ENCODE results near the gene UBD. TPM values are rescaled to one million over a fixed set of nuclear protein-coding genes. Genes with fewer than 3 reads are reported as not detected.

Gene UBD
- polyA plus RNA-seq, 1 donor (not counting 4 experiments of a cell fraction or from before 2014, with no cell fraction given): not detected

GRCh38 chr6:29531668-29532067, 27.9 kb downstream of the UBD start:
- Histone ChIP-seq H3K4me3 (ENCODE audit: control insufficient read depth in 2 of 3, extremely low read depth in 1 of 3, insufficient read depth in 2 of 3, low read depth in 1 of 3, low read length in 3 of 3) (no peak overlapping the region), H3K9me1 (ENCODE audit: control insufficient read depth, extremely low read depth, insufficient read depth, low read length) (no peaks in the 10 kb centered on the region), H2AFZ (ENCODE audit: control insufficient read depth, low read length) (no peak overlapping the region), H3K36me3 (ENCODE audit: control insufficient read depth in 2 of 2, extremely low read depth in 1 of 2, insufficient read depth in 2 of 2, low read length in 2 of 2) (no peaks in the 10 kb centered on the region), H3K27ac (ENCODE audit: control insufficient read depth, insufficient read depth, low read length) (no peak overlapping the region), H3K9ac (ENCODE audit: control insufficient read depth, extremely low read depth, insufficient read depth, low read length) (no peak overlapping the region), H4K20me1 (ENCODE audit: control insufficient read depth, extremely low read depth, insufficient read depth, low read length) (no peaks in the 10 kb centered on the region), H3K4me1 (ENCODE audit: control insufficient read depth, extremely low read depth, insufficient read depth, low read length) (no peaks in the 10 kb centered on the region), H3K9me3 (ENCODE audit: control insufficient read depth, low read depth, low read length) (no peaks in the 10 kb centered on the region), H3K27me3 (ENCODE audit: control insufficient read depth, extremely low read depth, insufficient read depth, low read length) (no peaks in the 10 kb centered on the region), H3K4me2 (ENCODE audit: control insufficient read depth, extremely low read depth, insufficient read depth, low read depth, low read length) (no peak overlapping the region), H3K79me2 (ENCODE audit: control insufficient read depth, insufficient read depth, low read length) (no peaks in the 10 kb centered on the region)
- FAIRE-seq (no peak), DNase-seq (ENCODE audit: low read depth, low spot score) (no peak)
- TF ChIP-seq EZH2 (IDR thresholded peaks at IDR 0.05; ENCODE audit: low read length): no peak
- TF ChIP-seq CTCF (optimal IDR thresholded peaks at IDR 0.05 in 1 of 3, IDR thresholded peaks at IDR 0.05 in 1 of 3, conservative IDR thresholded peaks at IDR 0.05 in 1 of 3; ENCODE audit: extremely low read depth in 1 of 3, insufficient read depth in 2 of 3, low read length in 3 of 3): no peak
- dilution Hi-C loops (cut with MboI; ENCODE audit: extremely low pct_ligation_motif_present, low sequenced_read_pairs): no loop called here

- FAIRE-seq (no peak), DNase-seq (ENCODE audit: low read depth, low spot score) (no peak)
- H3K27me3 ChIP-seq (ENCODE audit: control insufficient read depth, extremely low read depth, insufficient read depth, low read length): no peaks in the 10 kb centered on the region
- no peaks in the 10 kb centered on the region for H3K36me3 ChIP-seq (ENCODE audit: control insufficient read depth in 2 of 2, extremely low read depth in 1 of 2, insufficient read depth in 2 of 2, low read length in 2 of 2)
- no peak for TF ChIP-seq EZH2 (IDR thresholded peaks at IDR 0.05; ENCODE audit: low read length)
- TF ChIP-seq CTCF (optimal IDR thresholded peaks at IDR 0.05 in 1 of 3, IDR thresholded peaks at IDR 0.05 in 1 of 3, conservative IDR thresholded peaks at IDR 0.05 in 1 of 3; ENCODE audit: extremely low read depth in 1 of 3, insufficient read depth in 2 of 3, low read length in 3 of 3): no peak
- no peak overlapping the region for H3K4me3 ChIP-seq (ENCODE audit: control insufficient read depth in 2 of 3, extremely low read depth in 1 of 3, insufficient read depth in 2 of 3, low read depth in 1 of 3, low read length in 3 of 3)
- H3K9ac ChIP-seq (ENCODE audit: control insufficient read depth, extremely low read depth, insufficient read depth, low read length): no peak overlapping the region
- H4K20me1 ChIP-seq (ENCODE audit: control insufficient read depth, extremely low read depth, insufficient read depth, low read length): no peaks in the 10 kb centered on the region
- no peak overlapping the region for H3K4me2 ChIP-seq (ENCODE audit: control insufficient read depth, extremely low read depth, insufficient read depth, low read depth, low read length)
- no peaks in the 10 kb centered on the region for H3K9me1 ChIP-seq (ENCODE audit: control insufficient read depth, extremely low read depth, insufficient read depth, low read length)
- dilution Hi-C loops (cut with MboI; ENCODE audit: extremely low pct_ligation_motif_present, low sequenced_read_pairs): no loop called here
- no peaks in the 10 kb centered on the region for H3K79me2 ChIP-seq (ENCODE audit: control insufficient read depth, insufficient read depth, low read length)
- no peak overlapping the region for H2AFZ ChIP-seq (ENCODE audit: control insufficient read depth, low read length)
- no peaks in the 10 kb centered on the region for H3K4me1 ChIP-seq (ENCODE audit: control insufficient read depth, extremely low read depth, insufficient read depth, low read length)
- no peak overlapping the region for H3K27ac ChIP-seq (ENCODE audit: control insufficient read depth, insufficient read depth, low read length)
- no peaks in the 10 kb centered on the region for H3K9me3 ChIP-seq (ENCODE audit: control insufficient read depth, low read depth, low read length)
These were observed 28.7 kb downstream of the UBD start for GRCh38 chr6:29530671-29531310.

Measured in keratinocyte (primary cell).